HuH-7 (cell line): Measurements from ENCODE around the gene PDE4D.

Experiments used
- DNase-seq: peaks from one replicate; pipeline ENCODE4 v3.0.0; 2011; ENCODE audit warnings: low spot score

Gene PDE4D

GRCh38 chr5:59276325-59276675 is 617.2 kb downstream of the PDE4D start:
- no peak for DNase-seq

GRCh38 chr5:59275510-59276324 is 617.8 kb downstream of the PDE4D start:
- no peak for DNase-seq

- DNase-seq: no peak
Measured at GRCh38 chr5:59275170-59275509, 618.4 kb downstream of the PDE4D start.

- DNase-seq: no peak
Measured at GRCh38 chr5:59274106-59274636, 619.4 kb downstream of the PDE4D start.

- DNase-seq: no peak
Measured at GRCh38 chr5:59272809-59273427, 620.6 kb downstream of the PDE4D start.

- no peak for DNase-seq
Measured at GRCh38 chr5:59268756-59269415, 624.6 kb downstream of the PDE4D start.

GRCh38 chr5:59267033-59267432 is 626.5 kb downstream of the PDE4D start:
- no peak for DNase-seq

GRCh38 chr5:59266410-59266809 is 627.1 kb downstream of the PDE4D start:
- DNase-seq: peak; percentile 4

GRCh38 chr5:59264639-59265245 is 628.8 kb downstream of the PDE4D start:
- DNase-seq: no peak

- DNase-seq: no peak
Measured at GRCh38 chr5:59264013-59264412, 629.5 kb downstream of the PDE4D start.

GRCh38 chr5:59261969-59262368 is 631.6 kb downstream of the PDE4D start:
- no peak for DNase-seq

- no peak for DNase-seq
Measured at GRCh38 chr5:59260973-59261372, 632.6 kb downstream of the PDE4D start.

GRCh38 chr5:59260200-59260599 is 633.3 kb downstream of the PDE4D start:
- no peak for DNase-seq

- no peak for DNase-seq
Measured at GRCh38 chr5:59259237-59259636, 634.3 kb downstream of the PDE4D start.

- no peak for DNase-seq
Measured at GRCh38 chr5:59257488-59258400, 635.8 kb downstream of the PDE4D start.

- no peak for DNase-seq
Measured at GRCh38 chr5:59256331-59256730, 637.2 kb downstream of the PDE4D start.

- DNase-seq: no peak
Measured at GRCh38 chr5:59254055-59254687, 639.4 kb downstream of the PDE4D start.

GRCh38 chr5:59253625-59254024 is 639.9 kb downstream of the PDE4D start:
- no peak for DNase-seq

GRCh38 chr5:59251627-59252026 is 641.9 kb downstream of the PDE4D start:
- DNase-seq: no peak

- DNase-seq: no peak
Measured at GRCh38 chr5:59249726-59250125, 643.8 kb downstream of the PDE4D start.

- no peak for DNase-seq
Measured at GRCh38 chr5:59249160-59249559, 644.4 kb downstream of the PDE4D start.
